Stimulated activated CD8-positive, alpha-beta memory T cell treated with anti-CD3 and anti-CD28 coated beads, Interleukin-12 subunit alpha, Interleukin-12 subunit beta, amount 100 ng/mL, for 24 hours (primary cell): ENCODE results near the gene ROPN1B.
"Not testable (repeated sequence)": the region's sequence is repeated elsewhere in the genome, so short reads cannot be mapped to it uniquely, and the experiment has no call there.

Source experiments
- DNase-seq: peaks from one replicate; pipeline ENCODE4 v3.0.0-alpha.2; 2020; ENCODE audit errors: extremely low read depth

ROPN1B gene

GRCh38 chr3:125957674-125958510 is 11.1 kb upstream of the ROPN1B start:
- no peak for DNase-seq

GRCh38 chr3:125958511-125959316 is 10.3 kb upstream of the ROPN1B start:
- no peak for DNase-seq

GRCh38 chr3:125959317-125960065 is 9.5 kb upstream of the ROPN1B start:
- DNase-seq: no peak

GRCh38 chr3:125960066-125960424 is 8.9 kb upstream of the ROPN1B start:
- DNase-seq: no peak

GRCh38 chr3:125960456-125961288 is 8.3 kb upstream of the ROPN1B start:
- DNase-seq: no peak

GRCh38 chr3:125961289-125961589 is 7.7 kb upstream of the ROPN1B start:
- no peak for DNase-seq

- not testable (repeated sequence) for DNase-seq
Measured at GRCh38 chr3:125963834-125964233, 5.1 kb upstream of the ROPN1B start.

- DNase-seq: no peak
Measured at GRCh38 chr3:125965505-125965904, 3.5 kb upstream of the ROPN1B start.

- DNase-seq: no peak
Measured at GRCh38 chr3:125967156-125967555, 1.8 kb upstream of the ROPN1B start.

- DNase-seq: not testable (repeated sequence)
Measured at GRCh38 chr3:125968121-125968520, 857 bp upstream of the ROPN1B start.

- DNase-seq: not testable (repeated sequence)
Measured at GRCh38 chr3:125971997-125972944, 3.3 kb downstream of the ROPN1B start.

GRCh38 chr3:125975245-125976002 is 6.4 kb downstream of the ROPN1B start:
- DNase-seq: not testable (repeated sequence)

GRCh38 chr3:125976003-125976390 is 7.0 kb downstream of the ROPN1B start:
- not testable (repeated sequence) for DNase-seq

- DNase-seq: not testable (repeated sequence)
Measured at GRCh38 chr3:125977104-125977503, 8.1 kb downstream of the ROPN1B start.

- not testable (repeated sequence) for DNase-seq
Measured at GRCh38 chr3:125984951-125985350, 16.0 kb downstream of the ROPN1B start.

- peak; percentile 51 for DNase-seq
Measured at GRCh38 chr3:125990253-125990970, 21.4 kb downstream of the ROPN1B start.

- DNase-seq: not testable (repeated sequence)
Measured at GRCh38 chr3:125996751-125997150, 27.8 kb downstream of the ROPN1B start.

- DNase-seq: no peak
Measured at GRCh38 chr3:126002189-126002588, 33.2 kb downstream of the ROPN1B start.
